ENCODE measurements around the gene XRCC1. TPM values are rescaled to one million over a fixed set of nuclear protein-coding genes. Genes with fewer than 3 reads are reported as not detected.
"Not testable (repeated sequence)": the region's sequence is repeated elsewhere in the genome, so short reads cannot be mapped to it uniquely, and the experiment has no call there.

Gene XRCC1
- total RNA-seq, 1 donor from 2014 or later, result 6.4 TPM

- DNase-seq (ENCODE audit: low spot score in 2 of 2), result no peak
- Histone ChIP-seq H3K36me3 (peaks cover 12 to 19% of the 10 kb centered on the region in 2 donors), H3K9me3 (no peaks in the 10 kb centered on the region), H3K4me3 (no peak overlapping the region), H3K27me3 (no peaks in the 10 kb centered on the region), H3K27ac (no peak overlapping the region), H3K4me1 (no peaks in the 10 kb centered on the region)
- TF ChIP-seq CTCF (IDR thresholded peaks at IDR 0.05), result no peak
- intact Hi-C loops (cut with DNase I), result no loop called here
Observed at GRCh38 chr19:43606569-43607229, 31.4 kb upstream of the XRCC1 start.

GRCh38 chr19:43605875-43606568 lies 30.7 kb upstream of the XRCC1 start:
- H3K27me3 ChIP-seq, result no peaks in the 10 kb centered on the region
- intact Hi-C loops (cut with DNase I), result no loop called here
- no peak overlapping the region for H3K4me3 ChIP-seq
- no peak for TF ChIP-seq CTCF (IDR thresholded peaks at IDR 0.05)
- H3K9me3 ChIP-seq, result no peaks in the 10 kb centered on the region
- H3K27ac ChIP-seq, result no peak overlapping the region
- no peak for DNase-seq (ENCODE audit: low spot score in 2 of 2)
- H3K4me1 ChIP-seq, result no peaks in the 10 kb centered on the region
- peaks cover 9 to 21% of the 10 kb centered on the region in 2 donors for H3K36me3 ChIP-seq

GRCh38 chr19:43600326-43600725 lies 25.0 kb upstream of the XRCC1 start:
- DNase-seq (ENCODE audit: low spot score in 2 of 2); intact Hi-C loops (cut with DNase I); H3K9me3 ChIP-seq; H3K4me3 ChIP-seq; H3K27me3 ChIP-seq; H3K27ac ChIP-seq: not testable (repeated sequence)
- H3K4me1 ChIP-seq, result peaks cover 9 to 12% of the 10 kb centered on the region in 2 donors
- peaks cover 13 to 23% of the 10 kb centered on the region in 2 donors for H3K36me3 ChIP-seq

- H3K36me3 ChIP-seq, result peaks cover 13 to 23% of the 10 kb centered on the region in 2 donors
- H3K27ac ChIP-seq, result no peak overlapping the region
Observed at GRCh38 chr19:43599635-43600295, 24.4 kb upstream of the XRCC1 start.

GRCh38 chr19:43598445-43599240 lies 23.3 kb upstream of the XRCC1 start:
- Histone ChIP-seq H3K27me3 (no peaks in the 10 kb centered on the region), H3K27ac (no peak overlapping the region), H3K4me3 (no peak overlapping the region), H3K36me3 (peaks cover 19 to 24% of the 10 kb centered on the region in 2 donors), H3K9me3 (no peaks in the 10 kb centered on the region), H3K4me1 (peaks cover 22 to 23% of the 10 kb centered on the region in 2 donors)
- TF ChIP-seq CTCF (IDR thresholded peaks at IDR 0.05), result no peak
- DNase-seq (ENCODE audit: low spot score in 2 of 2), result no peak
- intact Hi-C loops (cut with DNase I), result loop anchor here (10.0 kb wide), 1 partner anchor 1644 kb away; the partner anchor contains the start of gene RABAC1

More at GRCh38 chr19:43599635-43600295, 24.4 kb upstream of the XRCC1 start:
- intact Hi-C loops (cut with DNase I), result loop anchor here (10.0 kb wide), 1 partner anchor 1645 kb away; the partner anchor contains the start of gene RABAC1
- TF ChIP-seq CTCF (IDR thresholded peaks at IDR 0.05), result no peak
- peaks cover 12 to 15% of the 10 kb centered on the region in 2 donors for H3K4me1 ChIP-seq
- H3K27me3 ChIP-seq, result no peaks in the 10 kb centered on the region
- no peak overlapping the region for H3K4me3 ChIP-seq
- no peaks in the 10 kb centered on the region for H3K9me3 ChIP-seq
- no peak for DNase-seq (ENCODE audit: low spot score in 2 of 2)

All from ascending aorta (tissue), 2 donors.